Measurements from ENCODE around the gene PFKFB2.

The PFKFB2 gene

DNA sequence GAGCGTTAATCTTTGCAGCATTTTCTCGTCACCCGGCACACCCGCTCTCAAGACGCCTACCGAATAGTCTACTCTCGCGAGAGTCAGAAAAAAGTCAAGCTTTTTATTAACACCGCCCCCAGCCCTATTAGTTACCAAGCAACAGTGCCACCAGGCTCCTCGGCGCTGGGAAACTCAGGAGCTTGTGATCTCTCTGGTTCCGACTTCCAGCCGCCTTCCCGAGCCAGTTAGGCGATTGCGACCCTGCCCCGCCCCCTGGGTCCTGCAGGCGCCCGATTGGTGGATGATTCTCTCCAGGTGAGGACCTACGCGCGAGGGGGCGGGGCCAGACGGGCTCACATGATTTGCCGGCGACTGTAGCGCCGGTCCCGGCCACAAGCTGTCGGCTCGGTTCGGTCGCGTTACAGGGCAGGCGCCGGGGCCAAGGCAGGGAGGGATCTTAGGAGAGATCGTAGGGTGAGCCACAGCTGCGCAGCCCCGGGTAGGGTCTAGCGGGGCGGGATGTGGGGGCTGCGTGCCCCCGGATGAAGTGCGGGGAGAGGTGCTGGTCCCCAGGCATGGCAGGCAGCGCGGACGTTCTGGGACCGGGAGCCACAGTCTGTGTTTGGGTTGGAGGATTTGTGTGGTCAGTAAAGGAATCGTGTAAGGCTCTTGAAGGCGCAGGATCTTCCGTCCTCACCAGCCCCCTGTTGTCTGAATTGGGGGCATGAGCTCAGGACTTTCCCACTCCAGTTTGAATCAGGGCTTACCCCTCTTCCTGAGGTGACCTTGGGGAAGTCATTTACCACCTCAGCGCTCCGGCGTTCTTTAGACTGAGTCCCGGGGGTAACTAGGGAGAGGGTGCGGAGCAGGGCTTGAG, at the start of gene PFKFB2:
PFKFB2 (plus strand) TSS at position 365 of the 859 bp plus-strand sequence. CDS start 1,443 bp downstream, outside the sequence.
- DNase-seq (ENCODE audit: low spot score), result peak; percentile 99

DNA sequence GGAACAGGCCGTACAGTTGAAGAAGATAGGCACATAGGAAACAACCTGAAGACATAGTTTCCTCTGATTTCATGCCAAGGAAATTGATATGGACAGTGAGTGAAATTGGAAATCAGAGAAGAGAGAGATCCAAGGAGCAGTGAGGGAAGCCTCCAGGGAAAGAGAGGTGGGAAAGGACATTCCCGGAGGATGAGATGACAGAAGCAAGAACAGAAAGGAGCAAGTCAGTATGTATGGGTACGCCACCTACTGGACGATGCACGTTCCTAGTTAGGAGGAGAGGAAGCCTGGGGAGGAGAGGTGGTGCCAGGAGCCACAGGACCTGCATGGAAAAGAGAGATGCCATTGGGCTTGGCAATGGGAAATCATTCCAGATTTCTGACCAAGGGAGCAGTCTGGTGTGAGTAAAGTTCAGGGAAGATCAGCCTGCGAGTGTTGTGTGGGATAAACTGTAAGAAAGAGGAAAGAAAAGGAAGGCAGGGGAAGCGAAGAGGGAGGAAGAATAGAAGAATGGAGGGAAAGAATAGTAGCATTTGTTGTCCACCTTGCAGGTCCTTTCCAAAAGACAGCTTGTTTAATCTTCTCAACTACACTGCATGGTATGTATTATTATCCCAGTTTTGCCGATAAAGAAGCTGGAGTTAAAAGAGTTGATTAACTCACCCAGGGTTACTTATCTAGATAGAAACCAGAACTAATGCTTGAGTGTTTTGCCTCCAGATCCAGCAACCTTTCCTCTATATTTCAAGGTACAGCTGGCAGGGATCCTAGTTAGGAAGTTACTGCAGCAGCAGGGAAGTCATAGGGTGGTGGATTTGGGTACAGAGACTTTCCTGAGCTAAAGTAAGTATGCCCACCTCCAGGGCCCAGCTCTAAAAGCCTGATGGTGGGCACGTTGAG, 47.9 kb upstream of the PFKFB2 start:
- DNase-seq (ENCODE audit: low spot score), result peak; percentile 74

DNA sequence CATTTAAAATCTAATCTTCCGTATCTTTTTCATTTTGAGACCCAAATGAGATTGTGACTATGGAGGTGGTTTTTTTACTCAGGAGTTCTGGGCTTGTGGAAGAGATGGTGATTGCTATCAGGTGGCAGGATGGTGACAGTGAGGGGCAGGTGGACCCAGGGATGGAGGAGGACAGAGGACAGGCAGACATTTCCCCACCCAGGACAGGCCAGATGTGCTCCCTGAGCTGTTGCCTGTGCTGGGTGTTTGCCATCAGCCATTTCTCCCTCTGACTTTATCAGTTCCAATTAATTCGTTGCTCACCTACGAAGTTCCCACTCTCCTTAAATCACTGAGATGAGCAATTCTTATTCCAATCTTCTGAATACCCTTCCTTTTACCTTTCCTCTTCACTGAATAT, 47.0 kb upstream of the PFKFB2 start:
- no peak for DNase-seq (ENCODE audit: low spot score)

DNA sequence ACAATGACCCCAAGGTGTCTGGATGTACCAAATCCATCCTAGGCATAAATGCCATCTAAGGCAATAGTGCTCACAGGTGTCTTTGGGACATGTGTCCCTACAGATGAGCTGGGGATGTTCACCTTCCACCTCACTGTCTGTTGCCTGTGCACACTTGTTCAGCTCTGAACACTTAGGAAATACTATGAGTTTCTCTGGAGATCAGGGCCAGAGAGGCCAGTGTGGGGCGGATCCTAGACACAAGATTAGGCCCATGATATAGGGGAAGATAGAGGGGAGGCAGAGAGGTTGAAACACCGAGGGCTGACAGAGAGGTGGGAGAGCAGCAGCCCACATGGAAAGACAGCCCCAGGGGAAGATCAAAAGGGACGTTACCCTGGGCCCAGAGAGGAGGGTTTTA, 46.2 kb upstream of the PFKFB2 start:
- DNase-seq (ENCODE audit: low spot score), result no peak

DNA sequence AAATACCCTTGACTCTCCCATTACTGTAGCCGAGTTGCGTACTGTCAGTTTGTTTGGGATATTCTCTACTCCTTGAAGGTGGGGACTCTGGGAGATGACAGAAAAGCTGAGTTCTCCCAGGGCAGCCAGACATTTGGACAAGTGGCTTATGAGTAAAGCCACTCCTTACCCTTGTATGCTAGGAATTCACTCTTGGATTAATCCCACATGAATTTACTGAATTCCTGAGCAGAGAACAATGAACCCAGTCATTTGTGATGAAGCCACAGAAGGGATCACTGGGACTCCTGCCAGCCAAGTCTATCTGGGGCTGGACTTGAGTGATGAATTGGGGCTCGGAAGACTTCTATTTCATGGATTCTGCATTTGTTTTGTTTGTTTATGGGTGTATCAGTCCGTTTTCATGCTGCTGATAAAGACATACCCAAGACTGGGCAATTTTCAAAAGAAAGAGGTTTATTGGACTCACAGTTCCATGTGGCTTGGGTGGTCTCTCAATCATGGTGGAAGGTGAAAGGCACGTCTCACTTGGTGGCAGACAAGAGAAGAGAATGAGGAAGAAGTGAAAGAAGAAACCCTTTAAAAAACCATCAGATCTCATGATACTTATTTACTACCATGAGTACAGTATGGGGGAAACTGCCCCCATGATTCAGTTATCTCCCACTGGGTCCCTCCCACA, 45.6 kb upstream of the PFKFB2 start:
- DNase-seq (ENCODE audit: low spot score), result peak; percentile 41

DNA sequence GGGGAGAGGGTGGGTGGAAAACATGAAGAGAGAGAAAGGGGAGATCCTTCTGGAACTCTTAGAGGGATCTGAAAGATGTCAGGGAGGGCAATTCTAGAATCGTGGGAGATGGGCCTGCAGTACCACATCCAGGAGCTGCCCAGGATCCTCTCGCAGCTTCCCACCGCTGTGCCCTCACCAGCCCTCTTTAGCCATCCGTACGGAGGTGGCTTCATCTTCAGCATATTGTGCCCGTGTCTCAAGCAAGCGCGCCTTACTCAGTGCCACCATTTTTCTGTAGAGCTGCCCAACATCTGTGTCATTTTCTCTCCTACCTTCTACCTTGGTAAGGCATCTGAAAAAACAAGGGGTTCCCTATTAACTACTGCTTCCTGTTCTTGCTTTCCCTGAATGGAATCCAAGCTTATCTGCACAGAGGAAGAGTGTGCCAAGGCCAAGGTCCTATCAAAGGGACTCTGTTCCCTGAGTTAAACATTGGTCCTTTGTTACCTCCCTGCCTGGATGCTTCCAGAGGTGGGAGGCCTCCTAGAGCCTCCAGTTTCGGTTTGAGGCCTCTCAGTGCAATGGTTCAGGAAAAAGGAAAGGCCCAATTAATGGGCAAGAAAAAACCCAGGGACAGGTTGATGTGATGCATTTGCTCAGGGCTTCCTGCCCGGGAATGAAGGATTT, 43.8 kb upstream of the PFKFB2 start:
- DNase-seq (ENCODE audit: low spot score), result no peak

DNA sequence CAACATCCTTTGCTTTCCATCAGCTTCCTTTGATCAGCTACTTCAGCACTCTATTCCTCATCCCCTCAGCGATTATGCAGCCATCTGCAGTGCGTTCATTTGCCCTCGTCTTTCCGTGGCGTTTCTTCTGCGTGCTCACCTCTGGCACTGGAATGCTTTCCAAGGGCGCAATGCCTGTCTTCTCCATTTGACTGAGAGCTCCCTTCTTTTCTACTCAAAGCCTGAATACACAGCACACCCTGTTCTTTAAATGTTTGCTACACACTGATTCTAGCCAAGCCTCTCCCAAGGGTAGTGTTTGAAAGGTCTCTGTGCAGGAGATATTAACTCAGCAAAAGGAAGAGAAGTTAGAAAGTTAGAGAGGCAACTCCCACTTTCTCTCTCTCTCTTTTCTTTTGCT, 43.1 kb upstream of the PFKFB2 start:
- no peak for DNase-seq (ENCODE audit: low spot score)

DNA sequence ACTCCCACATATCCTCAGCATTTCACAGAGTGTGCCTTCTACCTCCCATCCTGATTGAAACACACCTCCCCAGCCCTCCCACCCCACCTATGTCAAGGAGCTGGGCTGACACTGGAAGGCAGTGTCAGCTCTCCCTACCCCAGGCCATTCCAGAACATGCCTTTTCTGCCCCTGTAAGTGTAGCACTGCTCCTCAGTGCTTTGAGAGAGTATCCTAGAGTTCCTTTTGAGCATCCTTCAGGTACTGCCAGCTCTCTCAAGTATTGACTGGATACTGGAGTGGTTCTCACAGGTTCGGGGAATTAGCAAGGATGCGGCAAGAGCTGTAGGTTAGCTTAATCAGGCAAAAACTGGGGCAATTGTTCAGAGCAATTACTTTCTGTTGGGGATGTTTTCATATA, 42.3 kb upstream of the PFKFB2 start:
- DNase-seq (ENCODE audit: low spot score), result no peak

DNA sequence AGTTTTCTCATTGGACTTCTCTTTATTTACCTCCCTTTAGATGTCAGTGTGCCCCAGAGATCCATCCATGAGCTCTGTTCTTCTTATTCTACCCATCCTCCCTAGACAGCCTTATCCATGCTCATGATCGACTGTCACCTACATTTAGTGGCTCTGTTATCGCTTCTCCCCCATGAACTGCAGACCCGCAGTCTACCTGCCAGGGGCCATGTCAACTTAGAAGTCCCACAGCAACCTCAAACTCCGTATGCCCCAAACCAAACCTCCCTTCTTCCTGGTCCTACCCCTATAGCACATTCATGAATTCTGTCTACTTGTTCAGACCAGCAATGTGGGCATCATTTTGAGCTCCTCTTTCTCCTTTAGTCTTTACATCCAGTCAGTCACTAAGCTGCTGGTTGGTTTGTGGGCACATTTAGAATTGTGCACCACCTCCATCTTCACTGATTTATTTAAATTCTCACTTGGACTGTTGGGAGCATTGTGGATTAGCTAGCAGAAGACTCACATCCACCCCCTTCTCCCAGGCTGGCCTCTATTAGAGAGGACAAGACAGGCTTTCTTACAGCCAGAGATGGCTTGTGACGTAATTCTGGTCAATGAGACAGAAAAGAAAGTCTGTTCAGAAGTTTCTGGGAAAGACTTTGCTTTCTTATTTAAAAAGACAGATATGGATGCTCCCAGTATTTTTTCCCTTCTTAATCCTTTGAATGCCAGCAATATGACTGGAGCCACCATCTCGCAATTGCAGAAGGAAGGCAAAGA, 39.6 kb upstream of the PFKFB2 start:
- no peak for DNase-seq (ENCODE audit: low spot score)

DNA sequence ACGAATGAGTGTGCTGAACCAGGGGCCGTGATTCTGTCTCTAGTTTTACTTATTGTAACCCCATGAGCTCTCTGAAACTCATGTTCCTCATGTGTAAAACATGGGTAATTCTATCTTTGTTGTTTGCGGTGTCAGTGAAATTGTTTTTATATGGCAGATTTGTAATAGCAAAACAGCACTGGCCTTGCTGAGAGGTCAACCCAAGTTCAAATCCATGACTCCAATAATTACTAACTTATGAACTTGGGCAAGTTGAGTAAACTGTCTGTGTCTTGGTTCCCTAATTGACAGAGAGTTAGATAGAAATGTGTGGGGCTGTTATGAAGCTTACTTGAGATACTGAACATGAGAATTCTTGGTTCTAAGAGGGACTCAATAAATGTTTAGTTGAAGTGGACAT, 38.3 kb upstream of the PFKFB2 start:
- no peak for DNase-seq (ENCODE audit: low spot score)

DNA sequence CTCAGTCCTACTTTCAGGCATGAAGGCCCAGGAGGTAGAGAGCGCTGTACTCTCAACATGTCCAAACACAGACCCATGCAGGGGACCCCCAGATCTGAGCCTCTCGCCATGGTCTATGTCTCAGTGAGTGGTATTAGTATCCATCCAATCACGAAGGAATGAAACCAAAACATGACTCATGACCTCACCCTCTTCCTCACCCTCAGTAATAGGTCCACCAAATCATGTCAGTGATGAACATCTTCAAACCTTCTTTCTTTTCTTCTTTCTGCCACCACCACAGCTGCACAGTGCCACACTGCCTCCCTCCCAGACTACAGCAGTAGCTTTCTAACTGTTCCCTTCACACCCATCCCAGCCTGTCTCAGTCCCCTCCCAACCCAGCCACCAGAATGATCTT, 37.3 kb upstream of the PFKFB2 start:
- DNase-seq (ENCODE audit: low spot score), result no peak

DNA sequence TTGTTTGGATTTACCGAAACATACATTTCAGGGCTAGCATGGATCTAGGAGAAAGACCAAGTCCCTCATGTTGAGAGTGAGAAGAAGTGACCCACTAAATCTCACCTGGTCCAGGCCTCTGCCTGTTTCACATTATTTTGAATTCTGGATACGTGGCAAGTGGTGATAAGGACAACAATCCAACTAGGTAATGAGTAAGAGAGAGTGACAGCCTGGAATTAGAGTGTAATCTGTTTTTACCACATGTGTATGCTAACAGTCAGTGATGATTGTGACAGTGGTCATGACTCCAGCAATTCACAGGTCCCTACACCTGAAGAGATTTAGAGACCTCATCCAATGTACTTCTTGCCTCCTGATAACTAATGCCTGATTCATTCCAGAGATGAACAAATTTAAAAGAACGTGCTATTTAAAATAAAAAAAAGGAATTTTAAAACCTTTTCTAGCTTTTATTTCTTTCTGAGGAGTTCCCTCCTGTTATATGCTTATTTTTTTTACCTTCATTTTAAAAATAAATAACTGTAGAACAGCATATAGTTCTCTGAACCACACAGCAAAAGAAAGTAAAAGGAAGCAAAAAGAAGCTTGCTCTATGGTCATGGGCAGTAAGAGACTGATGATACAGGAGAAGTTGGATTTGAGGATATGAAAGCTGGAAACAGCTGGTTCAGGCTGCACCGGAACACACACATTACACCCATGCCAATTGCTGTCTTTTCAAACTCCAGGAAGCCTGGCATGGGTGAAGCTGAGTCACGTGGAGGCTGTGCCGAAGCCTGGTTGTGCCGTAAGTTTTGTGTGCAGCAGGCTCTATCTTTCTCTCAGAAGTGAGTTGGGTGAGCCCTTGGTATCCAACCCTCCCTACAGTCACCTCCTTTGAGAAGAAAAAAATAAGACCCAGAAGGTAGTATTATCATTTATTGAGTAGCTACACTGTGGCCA, 35.2 kb upstream of the PFKFB2 start:
- DNase-seq (ENCODE audit: low spot score), result no peak

DNA sequence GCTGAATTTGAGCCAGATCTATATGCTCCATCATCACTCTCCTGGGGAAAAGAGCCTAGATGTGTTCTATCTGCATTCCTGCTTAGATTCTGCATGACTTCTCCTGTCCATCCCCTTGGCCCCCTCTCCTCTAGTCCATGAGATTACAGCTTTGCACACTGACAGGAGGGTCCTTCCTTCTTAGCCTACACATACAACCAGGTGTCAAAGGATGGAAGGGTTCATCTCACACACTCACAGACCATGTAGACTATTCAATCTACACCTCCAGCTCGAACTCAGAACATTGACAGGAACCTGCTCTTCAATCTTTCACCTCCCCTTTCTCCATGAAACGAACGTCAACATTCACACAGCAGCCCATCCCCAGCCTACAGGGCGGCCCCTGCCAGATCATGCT, 34.4 kb upstream of the PFKFB2 start:
- no peak for DNase-seq (ENCODE audit: low spot score)

DNA sequence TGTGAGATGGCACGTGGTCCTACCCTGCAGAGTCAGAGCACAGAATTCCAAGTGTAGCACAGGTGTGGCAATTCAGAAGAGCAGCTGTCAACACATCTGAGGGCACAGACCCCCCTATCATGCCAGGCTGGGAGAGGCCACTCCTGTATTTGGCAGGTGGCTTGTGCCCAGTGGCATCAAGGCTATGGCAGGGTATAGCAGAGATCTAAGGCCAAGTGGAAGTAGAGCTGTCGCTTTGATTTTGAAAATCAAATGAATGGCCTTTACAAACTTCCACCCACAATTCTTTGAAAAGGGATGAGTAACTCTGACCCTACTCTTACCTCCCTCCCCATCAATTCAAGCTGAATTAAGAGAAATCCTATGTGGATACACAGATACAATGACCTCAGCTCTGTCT, 33.9 kb upstream of the PFKFB2 start:
- no peak for DNase-seq (ENCODE audit: low spot score)

DNA sequence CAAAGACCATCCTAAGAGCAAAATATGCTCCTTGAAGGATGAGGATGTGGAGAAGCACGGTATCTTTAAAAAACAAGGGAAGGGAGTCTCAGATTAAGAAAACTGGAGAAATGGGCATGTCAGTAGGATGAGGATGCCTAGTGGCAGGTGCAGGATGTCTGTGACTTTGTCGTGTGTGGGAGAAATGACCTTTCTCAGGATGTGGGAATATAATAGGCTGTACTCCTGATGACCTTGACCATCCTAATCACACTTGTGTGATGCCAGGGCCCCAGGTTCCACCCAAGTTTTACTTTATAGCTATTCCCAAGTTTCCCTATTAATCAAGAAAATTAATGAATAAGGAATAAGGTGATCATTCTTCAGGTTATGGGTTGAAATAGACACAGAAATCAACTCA, 33.4 kb upstream of the PFKFB2 start:
- DNase-seq (ENCODE audit: low spot score), result no peak

DNA sequence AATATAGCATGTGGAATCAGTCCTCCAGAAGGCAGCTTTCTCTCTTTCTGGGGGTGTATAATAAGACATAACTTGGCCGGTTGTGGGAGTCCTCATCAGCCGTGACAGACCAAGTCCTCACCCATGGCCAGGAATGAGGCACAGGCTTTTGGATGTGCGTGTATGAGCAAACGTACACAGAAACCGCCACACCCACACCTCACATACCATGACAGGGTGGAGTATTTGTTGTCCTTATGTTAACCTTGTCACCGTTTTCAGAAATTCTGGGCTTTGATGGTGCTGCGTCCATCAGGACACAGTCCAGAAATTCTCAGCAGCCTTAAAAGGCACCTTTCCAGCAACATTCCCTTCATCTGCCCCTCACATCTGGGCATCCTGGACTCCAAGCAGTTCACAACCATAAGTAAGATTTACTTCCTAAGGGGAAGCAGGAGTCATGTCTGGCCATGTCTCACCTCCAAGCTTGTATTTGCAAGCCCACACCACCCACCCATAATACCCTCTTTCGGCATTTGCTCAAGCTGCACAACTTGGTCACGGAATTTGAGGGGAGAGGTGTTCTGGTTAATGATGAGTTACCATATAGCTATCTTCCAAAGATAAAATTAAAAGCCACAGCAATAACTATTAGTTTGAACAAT, 32.9 kb upstream of the PFKFB2 start:
- no peak for DNase-seq (ENCODE audit: low spot score)

DNA sequence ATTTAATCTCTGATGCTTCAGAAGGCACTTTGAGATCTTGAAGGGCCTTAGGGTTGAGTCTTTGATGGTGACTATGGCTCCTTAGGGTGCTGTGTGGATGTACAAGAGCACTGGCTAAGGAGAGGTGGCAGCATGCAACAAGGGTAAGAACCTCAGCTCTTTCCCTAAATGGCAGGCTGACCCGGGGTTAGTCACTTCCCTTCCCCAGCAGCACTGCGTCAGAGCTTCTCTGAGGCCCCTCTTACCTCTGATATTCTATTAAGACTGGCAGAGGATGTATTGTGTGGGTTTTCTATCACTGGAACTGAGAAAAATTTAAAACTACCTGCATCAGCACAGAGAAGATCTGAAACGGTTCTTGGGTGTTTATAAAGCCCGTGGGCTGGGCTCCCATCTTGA, 32.4 kb upstream of the PFKFB2 start:
- no peak for DNase-seq (ENCODE audit: low spot score)

DNA sequence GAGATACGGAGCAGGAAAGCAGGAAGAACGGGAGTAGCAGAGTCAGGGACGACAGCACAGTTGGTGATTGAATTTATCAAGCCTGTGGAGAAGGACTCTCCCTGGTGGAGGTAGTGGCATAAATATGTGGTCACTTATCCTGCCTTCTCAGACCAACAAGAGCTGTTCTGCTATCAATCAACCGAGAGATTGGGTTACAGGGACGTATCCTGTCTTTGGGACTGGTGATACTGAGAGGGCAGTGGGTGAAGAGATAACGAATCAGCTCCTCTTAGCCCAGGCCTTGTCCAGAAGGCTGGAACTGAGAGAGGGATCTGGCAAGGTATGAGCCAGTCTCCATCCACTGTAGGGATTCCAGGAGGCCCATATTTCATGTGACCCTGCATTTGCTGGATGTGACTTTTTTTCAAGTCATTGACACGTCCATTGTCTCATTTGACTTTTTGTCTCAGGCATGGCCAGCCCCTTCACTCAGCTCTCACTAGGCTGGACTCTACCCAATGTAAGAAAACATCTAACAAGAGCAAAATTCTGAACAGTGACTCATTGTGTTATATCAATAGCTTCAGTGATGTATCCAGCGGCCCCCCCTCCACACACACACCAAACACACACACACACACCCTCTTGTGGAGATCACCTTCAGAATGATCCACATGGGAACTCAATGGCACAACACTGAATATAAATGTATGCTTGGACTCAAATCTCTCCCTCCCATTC, 31.8 kb upstream of the PFKFB2 start:
- DNase-seq (ENCODE audit: low spot score), result no peak
